Nasal cavity respiratory epithelium epithelial cell of viscerocranial mucosa (primary cell): ENCODE measurements around the gene TES. TPM values are rescaled to one million over a fixed set of nuclear protein-coding genes. Genes with fewer than 3 reads are reported as not detected.

ENCODE experiments used
- total RNA-seq: library from RNA; depleted of rRNA; stranded (reverse); fragments of >200 nt; gene quantifications from 2 replicates; pipeline ENCODE4 v1.2.3, GENCODE V29; 2014

Gene TES
- 204 and 325 TPM in 2 replicates for total RNA-seq

GRCh38 chr7:116210345-116211005, at the start of gene TES:
TSS of gene TES (plus strand) at chr7:116210539. CDS start at chr7:116210708, 169 bp downstream.

Other genes starting within 250 kb of the TES start
- under 0.01 and 0.07 TPM in 2 replicates for gene TFEC, start 179.8 kb upstream of the TES start, total RNA-seq